Activated CD8-positive, alpha-beta memory T cell treated with anti-CD3 and anti-CD28 coated beads for 48 hours (primary cell): ENCODE data around the gene ANTKMT.

Source experiments
- DNase-seq, 3 experiments: peaks; one replicate each; pipeline ENCODE4 v3.0.0-alpha.2; 2020; ENCODE audit warnings: low read depth in 2 of 3, low spot score in 2 of 3

The ANTKMT gene

GRCh38 chr16:761625-762513 lies 40.9 kb downstream of the ANTKMT start:
- no peak for DNase-seq

GRCh38 chr16:762595-763268 lies 41.8 kb downstream of the ANTKMT start:
- DNase-seq = no peak

DNA sequence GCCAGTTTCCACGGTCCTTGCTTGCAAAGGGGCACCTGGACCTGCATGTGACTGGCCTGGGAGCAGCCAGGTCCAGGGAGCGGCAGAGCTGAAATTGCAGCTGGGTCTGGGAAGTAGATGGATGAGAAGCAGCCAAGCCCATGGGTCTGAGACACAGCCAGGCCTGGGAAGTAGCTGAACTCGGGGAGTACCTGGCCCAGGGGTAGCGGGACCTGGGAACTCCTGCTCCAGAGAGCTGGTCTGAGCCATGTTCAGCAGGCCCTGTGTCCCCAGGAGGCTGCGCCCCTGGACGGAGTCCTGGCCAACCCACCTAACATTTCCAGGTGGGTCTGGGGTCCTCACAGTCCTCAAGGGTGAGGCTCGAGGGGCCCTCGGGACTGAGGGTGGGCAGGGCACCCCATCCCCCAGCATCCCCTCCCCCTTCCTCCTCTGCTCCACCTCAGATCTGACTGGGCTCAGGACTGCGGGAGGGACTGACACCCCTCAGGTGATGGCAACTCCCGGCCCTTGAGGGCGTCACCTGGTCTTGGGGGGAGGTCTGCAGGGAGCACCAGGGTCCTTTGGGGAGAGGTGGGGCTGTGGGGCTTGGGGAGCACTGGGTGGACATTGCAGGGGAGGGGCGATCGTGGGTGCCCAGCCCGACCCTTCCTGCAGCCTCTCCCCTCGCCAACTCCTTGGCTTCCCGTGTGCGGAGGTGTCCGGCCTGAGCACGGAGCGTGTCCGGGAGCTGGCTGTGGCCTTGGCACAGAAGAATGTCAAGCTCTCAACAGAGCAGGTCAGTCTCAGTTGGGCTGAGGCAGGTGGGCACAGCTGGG lies 42.6 kb downstream of the ANTKMT start:
- no peak for DNase-seq

DNA sequence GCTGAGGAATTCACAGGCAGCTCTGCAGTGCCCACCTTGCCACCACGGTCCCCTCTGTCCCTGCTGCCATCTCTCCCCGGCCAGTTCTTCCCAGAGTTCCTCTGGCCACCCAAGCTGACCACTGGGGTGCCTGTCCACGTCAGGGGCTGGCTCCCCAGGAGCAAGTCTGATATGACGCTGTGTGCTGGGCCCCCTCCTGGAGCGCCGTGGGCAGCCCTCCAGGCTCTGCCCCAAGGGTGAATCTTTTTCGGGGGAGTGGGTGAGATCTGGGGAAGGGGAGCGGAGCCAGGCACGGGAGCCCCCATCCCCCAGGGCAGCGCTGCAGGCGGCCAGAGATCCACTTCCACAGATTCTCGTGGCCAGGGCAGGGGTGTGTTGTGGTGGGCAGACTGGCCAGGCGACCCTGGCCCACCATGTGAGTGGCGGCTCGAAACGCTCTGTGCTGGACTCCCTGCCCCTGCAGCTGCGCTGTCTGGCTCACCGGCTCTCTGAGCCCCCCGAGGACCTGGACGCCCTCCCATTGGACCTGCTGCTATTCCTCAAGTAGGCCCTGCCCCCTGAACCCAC lies 43.3 kb downstream of the ANTKMT start:
- no peak for DNase-seq

DNA sequence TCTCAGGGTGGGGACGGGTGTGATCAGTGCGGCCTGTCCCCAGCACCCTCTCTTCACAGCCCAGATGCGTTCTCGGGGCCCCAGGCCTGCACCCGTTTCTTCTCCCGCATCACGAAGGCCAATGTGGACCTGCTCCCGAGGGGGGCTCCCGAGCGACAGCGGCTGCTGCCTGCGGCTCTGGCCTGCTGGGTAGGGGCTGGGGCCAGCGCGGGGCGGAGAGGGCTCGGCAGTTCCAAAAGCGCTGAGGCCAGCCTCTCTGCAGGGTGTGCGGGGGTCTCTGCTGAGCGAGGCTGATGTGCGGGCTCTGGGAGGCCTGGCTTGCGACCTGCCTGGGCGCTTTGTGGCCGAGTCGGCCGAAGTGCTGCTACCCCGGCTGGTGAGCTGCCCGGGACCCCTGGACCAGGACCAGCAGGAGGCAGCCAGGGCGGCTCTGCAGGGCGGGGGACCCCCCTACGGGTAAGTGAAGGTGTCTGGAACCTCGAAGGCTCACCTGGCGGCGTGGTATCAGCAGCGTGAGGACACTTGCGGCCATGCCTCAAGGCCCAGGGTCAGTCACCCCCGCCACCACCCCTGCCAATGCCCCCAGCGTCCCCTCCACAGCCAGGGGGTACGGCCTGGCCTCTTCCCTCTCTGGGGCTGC lies 44.0 kb downstream of the ANTKMT start:
- no peak for DNase-seq

DNA sequence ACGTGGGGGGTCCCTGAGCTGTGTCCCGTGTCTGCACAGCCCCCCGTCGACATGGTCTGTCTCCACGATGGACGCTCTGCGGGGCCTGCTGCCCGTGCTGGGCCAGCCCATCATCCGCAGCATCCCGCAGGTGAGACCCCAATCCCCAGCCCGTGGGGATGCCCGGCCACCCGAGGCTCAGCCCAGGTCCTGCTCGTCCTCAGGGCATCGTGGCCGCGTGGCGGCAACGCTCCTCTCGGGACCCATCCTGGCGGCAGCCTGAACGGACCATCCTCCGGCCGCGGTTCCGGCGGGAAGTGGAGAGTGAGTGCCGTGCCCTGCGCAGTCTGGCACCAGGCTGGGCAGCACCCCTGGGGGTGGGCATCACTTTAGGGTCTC lies 44.5 kb downstream of the ANTKMT start:
- no peak for DNase-seq

GRCh38 chr16:766008-766819 lies 45.3 kb downstream of the ANTKMT start:
- DNase-seq = no peak

DNA sequence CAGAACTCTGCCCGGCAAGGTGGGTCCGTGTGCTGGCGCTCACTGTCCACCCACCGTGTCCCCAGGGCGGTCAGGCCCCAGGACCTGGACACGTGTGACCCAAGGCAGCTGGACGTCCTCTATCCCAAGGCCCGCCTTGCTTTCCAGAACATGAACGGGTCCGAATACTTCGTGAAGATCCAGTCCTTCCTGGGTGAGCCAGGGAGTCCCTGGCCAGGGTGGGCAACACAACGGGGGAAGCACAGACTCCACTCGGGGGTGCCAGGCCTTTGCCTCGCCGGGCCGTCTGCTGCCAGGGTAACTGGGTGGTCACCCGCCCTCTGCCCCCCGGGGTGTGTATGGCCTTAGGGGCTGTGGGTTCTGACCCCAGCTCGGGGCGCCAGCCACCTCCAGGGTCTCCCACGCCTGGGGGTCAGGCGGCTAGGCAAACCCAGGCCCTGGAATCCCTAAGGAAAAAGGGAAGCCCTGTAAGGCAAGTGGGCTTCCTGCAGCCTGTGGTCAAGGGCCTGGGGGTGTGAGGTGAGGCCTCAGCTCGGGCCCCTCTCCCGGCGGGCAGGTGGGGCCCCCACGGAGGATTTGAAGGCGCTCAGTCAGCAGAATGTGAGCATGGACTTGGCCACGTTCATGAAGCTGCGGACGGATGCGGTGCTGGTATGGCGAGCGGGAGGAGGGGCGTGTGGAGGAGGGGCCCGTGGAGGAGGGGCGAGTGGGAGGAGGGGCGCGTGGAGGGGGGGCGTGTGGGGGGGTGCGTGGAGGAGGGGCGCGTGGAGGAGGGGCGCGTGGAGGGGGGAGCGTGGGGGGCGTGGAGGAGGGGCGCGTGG lies 46.1 kb downstream of the ANTKMT start:
- no peak for DNase-seq

DNA sequence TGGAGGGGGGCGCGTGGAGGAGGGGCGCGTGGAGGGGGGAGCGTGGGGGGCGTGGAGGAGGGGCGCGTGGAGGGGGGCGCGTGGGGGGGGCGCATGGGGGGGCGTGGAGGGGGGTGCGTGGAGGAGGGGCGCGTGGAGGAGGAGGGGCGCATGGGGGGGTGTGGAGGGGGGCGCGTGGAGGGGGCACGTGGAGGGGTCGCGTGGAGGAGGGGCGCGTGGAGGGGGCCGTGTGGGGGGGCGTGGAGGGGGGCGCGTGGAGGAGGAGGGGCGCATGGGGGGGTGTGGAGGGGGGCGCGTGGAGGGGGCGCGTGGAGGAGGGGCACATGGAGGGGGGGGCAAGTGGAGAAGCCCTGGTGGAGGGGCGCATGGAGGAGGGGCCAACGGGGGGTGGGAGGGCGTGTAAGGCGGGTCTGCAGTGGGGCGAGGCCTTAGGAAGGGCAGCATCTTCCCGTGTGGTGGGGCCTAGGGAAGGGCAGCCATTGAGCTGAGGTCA lies 46.8 kb downstream of the ANTKMT start:
- DNase-seq = no peak

- DNase-seq = no peak
Measured at GRCh38 chr16:768428-768827, 47.5 kb downstream of the ANTKMT start.

GRCh38 chr16:769184-769784 lies 48.3 kb downstream of the ANTKMT start:
- DNase-seq = no peak

DNA sequence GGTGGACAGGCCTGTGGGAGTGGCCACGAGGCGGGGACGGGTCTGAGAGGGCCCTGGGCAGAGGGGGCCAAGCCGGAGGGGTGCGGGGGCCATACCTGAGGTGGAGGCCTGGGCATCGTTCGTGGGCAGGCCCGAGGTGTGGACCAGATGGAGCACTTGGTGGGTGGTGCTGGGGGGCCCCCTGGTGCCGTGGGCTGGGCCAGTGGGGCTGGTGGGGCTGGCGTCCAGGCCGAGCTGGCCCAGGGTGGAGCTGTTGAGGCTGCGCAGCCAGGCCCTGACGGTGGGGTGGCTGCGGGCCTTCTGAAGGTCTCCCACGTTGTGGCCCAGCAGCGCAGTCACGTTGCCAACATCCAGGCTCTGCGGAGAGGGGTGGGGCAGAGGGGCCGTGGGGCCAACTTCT lies 49.0 kb downstream of the ANTKMT start:
- DNase-seq = no peak

GRCh38 chr16:770411-770810 lies 49.5 kb downstream of the ANTKMT start:
- no peak for DNase-seq
